GM19467 (cell line): ENCODE data around the gene TIGD1.
"Not testable (repeated sequence)": the region's sequence is repeated elsewhere in the genome, so short reads cannot be mapped to it uniquely, and the experiment has no call there.

ENCODE experiments used
- ATAC-seq: cut with Tn5 transposase; IDR thresholded peaks from one replicate; pipeline ENCODE4 v1.9.1; 2021; ENCODE audit warnings: mild to moderate bottlenecking, moderate library complexity; ENCODE audit not compliant: unreplicated experiment

Gene TIGD1

GRCh38 chr2:232540441-232541041, 9.8 kb downstream of the TIGD1 start:
- ATAC-seq: no peak

DNA sequence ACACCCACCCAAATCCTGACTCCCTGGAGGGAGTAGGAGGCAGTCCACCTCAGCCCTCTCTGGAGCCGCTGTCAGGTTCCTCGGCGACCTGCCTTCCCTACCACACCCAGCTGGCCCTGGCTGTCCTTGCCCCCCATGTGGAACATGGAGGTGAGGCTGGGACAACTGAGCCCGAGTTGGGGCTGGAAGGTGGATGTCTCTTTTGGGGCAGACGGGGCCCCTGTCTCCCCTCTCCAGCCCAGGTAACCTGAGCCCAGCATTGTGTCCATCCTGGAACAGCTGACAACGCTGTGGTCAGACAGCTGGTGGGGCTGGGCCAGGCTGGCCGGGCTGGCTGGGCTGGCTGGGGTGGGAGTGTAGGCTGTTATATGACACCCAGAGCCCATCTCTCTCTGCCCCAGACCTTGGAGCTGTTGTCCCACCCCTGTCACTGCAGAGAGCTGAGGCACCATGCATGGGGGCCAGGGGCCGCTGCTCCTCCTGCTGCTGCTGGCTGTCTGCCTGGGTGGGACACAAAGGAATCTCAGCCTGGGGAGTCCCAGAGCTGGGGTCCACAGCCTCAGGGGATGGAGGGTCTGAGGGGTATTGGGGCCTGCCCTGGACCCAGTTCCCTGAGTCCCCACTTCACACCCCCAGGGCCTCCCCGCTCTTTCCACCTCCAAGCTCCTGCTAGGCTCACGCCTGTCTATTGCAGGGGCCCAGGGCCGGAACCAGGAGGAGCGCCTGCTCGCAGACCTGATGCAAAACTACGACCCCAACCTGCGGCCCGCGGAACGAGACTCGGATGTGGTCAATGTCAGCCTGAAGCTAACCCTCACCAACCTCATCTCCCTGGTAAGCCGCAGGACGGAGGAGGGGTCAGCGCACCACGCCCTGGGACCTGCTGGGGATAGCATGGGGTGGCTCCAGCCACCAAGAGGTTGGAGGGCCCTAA, 10.8 kb downstream of the TIGD1 start, which contains the start of gene CHRNG:
TSS of gene CHRNG (plus strand) at position 395 of the 934 bp plus-strand sequence. CDS start at position 451, 56 bp downstream.
- no peak for ATAC-seq

DNA sequence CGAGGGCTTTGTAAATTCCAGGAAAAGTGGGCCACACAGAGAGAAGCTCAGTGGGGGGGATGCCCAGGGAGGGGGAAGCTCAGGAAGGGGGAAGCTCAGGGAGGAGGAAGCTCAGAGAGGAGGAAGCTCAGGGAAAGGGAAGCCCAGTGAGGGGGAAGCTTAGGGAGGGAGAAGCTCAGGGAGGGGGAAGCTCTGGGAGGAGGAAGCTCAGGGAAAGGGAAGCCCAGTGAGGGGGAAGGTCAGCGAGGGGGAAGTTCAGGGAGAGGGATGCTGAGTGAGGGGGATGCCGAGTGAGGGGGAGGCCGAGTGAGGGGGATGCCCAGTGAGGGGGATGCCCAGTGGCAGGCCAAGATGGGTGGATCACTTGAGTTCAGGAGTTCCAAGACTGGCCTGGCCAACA, 11.7 kb downstream of the TIGD1 start:
- no peak for ATAC-seq

- ATAC-seq: no peak
These were observed 12.9 kb downstream of the TIGD1 start for GRCh38 chr2:232537499-232537898.

DNA sequence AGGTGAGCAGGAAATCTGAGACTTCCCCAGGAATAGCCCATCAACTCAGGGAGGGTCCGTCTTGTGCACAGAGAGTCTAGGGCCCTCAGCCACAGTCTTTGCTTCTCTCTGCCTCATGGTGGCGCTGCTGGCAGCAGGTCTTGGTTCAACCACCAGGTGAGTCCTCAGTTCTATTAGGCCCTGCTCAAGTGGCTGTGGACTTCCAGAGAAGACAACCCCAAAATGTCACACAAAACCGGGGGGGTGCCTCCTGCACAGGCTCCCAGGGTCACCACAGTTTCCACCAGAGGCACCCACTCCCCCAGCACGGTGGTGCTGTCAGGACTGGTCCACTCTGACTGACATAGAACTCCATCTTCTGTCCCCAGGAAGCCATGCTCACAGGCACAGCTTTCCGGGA, 13.3 kb downstream of the TIGD1 start:
- no peak for ATAC-seq

- no peak for ATAC-seq
These were observed 14.4 kb downstream of the TIGD1 start for GRCh38 chr2:232535761-232536530.

DNA sequence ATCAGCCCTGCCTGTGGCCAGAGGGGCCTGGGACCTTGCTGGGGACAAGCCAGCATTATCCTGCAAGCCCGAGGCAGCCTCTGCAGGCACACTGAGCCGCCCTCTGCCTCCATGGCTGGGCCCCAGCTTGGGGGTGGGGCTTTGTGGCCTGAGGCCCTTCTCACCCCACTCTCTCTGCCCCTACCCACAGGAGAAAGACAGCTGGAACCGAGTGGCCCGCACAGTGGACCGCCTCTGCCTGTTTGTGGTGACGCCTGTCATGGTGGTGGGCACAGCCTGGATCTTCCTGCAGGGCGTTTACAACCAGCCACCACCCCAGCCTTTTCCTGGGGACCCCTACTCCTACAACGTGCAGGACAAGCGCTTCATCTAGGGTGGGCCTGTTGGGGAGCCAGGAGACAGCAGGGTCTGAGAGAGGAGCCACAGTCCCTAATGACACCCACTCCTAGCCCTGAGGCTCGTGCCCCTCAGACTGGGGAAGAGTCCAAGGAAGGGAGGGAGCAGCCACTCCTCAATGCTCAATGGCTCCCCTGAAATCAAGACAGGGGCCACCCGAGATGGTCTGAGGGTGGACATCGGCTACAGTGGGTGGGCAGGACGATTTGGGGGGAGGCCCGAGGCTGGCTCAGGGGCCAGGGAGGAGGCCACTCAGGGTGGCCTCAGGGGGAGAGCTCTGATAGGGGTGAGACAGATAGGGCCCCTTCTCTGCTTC, 15.3 kb downstream of the TIGD1 start:
- no peak for ATAC-seq

DNA sequence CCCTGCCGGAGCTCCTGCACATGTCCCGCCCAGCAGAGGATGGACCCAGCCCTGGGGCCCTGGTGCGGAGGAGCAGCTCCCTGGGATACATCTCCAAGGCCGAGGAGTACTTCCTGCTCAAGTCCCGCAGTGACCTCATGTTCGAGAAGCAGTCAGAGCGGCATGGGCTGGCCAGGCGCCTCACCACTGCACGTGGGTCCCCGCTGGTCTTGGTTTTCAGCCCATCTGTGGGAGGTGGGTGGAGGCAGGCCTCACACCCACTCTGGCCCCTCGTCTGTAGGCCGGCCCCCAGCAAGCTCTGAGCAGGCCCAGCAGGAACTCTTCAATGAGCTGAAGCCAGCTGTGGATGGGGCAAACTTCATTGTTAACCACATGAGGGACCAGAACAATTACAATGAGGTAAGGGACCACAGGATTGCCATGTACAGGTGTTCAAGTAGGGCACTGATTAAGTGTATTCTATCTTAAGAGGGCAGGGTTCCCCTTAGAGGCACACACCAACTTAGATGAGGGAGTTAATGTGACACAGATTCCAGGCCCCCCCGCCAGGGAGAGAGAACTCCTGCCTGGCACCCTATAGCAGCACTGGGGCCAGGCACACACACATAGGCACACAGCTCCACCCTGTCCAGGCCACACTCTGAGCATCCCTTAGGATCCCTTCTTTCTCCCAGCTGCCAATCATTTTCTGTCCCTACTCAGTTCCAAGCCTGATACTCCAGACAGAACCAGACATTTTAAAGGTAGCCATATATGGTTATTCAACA, 16.2 kb downstream of the TIGD1 start:
- ATAC-seq: no peak

DNA sequence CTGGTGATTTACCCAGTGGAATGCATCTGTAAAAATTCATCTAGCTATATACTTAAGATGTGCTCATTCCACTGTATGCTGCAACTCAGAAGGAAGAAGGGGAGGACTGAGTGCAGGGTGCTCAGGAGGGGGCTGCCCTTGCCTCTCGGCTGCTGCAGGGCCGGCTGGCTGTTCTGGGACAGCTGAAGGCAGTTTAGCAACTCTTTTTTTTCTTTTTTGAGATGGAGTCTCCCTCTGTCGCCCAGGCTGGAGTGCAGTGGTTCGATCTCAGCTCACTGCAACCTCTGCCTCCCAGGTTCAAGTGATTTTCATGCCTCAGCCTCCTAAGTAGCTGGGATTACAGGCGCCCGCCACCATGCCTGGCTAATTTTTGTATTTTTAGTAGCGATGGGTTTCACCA, 17.5 kb downstream of the TIGD1 start:
- ATAC-seq: not testable (repeated sequence)

GRCh38 chr2:232532419-232532818, 17.9 kb downstream of the TIGD1 start:
- no peak for ATAC-seq

DNA sequence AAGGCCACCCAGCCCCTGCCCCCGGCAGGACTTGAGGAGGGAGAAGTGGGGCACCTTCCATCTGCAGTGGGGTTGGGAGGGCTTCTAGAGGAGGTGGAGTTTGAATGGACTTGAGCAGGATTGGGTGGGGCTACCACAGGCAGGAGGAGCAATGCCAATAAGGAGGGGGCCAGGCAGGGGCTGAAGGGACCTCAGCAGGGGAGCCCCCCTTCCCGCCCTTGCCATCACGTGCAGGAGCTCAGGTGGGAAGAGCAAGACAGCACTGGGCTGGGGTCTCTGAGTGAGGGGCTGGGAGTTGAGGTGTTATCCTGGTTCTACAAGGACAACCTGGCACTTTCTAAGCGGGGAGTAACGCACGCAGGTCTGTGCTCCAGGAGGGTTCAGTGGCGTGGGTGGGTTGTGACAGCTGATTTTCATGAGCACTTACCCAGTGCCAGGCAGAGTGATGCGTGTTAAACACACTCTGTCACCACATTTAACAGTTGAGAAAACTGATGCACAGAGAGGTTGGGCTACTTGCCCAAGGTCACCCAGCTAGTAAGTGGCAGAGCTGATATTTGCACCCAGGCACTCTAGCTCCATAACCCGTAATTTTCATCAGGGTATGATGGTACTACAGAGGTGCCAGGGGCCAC, 19.6 kb downstream of the TIGD1 start:
- ATAC-seq: no peak

DNA sequence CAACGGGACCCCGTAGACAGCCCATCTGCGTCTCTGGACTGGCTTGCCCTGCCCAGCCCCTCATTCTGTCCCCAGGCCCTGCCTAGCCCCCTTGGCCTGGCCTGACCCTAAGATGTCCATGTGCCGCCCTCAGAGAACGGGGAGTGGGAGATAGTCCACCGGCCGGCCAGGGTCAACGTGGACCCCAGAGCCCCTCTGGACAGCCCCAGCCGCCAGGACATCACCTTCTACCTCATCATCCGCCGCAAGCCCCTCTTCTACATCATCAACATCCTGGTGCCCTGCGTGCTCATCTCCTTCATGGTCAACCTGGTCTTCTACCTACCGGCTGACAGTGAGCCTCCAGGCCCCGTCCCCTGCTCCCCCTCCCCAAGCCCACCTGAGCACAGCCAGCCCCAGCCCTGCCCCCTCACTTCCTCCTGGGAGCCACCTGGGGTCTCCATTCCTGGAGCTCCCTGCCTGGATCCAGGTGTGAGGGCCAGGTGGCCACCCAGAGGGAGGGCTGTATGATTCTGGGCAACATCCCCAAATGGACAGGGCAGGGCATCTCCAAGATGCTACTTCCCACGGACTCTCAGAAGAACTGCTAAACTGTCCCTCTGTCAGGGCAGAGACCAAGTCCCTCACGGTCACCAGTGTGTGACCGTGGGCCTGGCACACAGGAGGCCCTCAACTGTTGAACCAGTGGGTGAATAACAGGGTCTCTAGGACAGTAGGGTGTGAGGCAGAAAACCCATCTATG, 20.4 kb downstream of the TIGD1 start:
- no peak for ATAC-seq

- ATAC-seq: no peak
These were observed 21.5 kb downstream of the TIGD1 start for GRCh38 chr2:232528746-232529460.

- no peak for ATAC-seq
These were observed 22.4 kb downstream of the TIGD1 start for GRCh38 chr2:232527905-232528470.

GRCh38 chr2:232526372-232526941, 23.9 kb downstream of the TIGD1 start:
- no peak for ATAC-seq

- no peak for ATAC-seq
These were observed 24.5 kb downstream of the TIGD1 start, which contains the start of gene CHRND for GRCh38 chr2:232525791-232526371. Gene CHRND (plus strand): TSS chr2:232526160. CDS start chr2:232526216, 56 bp downstream.

GRCh38 chr2:232525199-232525598, 25.2 kb downstream of the TIGD1 start:
- no peak for ATAC-seq
